CD4-positive, alpha-beta T cell treated with Interleukin-12 subunit alpha and Interleukin-12 subunit beta, for 1 hour (primary cell): ENCODE results near the gene TBATA.

Experiments used
- DNase-seq: peaks from one replicate; pipeline ENCODE4 v3.0.0-alpha.2; 2020

The TBATA gene

DNA sequence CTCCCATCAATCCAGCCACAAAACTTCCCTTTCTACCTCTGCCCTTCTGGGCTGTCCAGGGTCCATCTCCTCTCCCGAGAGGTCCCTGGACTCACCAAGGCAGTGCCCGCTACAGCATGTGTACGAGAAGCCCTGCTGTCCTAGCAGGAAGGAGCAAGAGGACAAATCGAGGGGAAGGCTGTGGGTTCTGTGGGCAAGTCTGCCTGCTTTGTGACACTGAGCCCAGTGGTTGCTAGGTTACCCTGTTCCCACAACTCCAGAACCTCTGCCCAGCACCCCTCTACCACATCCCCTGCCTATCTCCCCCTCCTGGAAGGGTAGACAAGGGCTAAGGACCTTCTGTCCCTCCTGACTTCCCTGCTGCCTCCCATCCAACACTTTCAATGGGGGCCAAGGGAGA lies at the start of gene TBATA:
TBATA (minus strand) TSS at position 188 of the 400 bp plus-strand sequence. CDS start 1,998 bp downstream, outside the sequence.
- DNase-seq, result no peak

DNA sequence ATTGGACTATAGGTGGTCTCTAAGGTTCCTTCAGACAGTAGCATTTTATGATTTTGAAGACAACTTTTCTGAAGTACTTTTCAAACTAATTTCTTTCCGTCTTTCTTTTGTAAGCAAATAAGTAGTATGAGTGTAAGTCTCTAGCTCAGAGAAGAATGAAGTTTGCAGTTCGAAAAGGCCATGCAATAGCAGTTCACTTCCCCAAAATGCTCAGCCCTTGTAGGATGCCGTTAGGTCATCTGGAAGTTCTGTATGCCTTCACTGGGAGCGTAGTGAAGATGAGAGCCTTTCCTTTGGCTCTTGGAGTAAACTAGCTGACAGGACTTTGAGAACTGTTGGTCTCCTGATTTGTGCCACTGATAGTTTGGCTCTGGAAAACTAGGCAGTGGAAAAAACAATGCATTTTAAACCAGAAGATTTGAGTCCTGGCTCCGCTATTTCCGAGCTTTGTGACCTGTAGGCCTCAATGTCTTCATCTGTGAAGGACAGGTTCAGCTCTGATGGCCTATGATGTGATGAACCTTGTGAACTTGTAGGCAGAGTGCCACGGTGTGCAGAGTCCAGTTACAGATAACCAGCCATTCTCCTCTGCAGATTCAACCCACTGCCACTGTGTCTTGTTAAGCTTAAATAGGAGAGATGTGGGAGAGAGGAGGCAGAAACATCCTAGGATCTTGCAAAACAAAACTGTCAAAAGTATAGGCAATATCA lies 49.4 kb upstream of the TBATA start:
- no peak for DNase-seq

DNA sequence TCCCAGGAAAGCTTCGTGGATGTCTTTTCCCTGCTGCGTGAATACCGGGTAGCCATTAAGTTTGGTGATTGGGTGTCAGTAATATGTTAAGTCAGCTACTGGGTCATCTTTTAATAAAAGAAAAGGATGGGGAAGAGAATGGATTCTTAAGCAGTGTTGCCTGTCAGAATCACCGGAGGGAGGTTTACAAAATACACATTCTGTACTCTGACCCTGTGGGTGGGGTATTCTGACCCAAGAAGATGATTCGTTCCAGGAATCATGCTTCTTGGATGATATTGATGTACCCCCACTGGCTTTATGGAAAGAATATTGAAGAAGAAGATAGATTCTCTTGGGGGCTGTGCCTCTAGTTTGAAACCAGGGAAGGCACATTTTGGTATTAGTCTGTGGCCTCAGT lies 48.8 kb upstream of the TBATA start:
- DNase-seq, result no peak

- no peak for DNase-seq
These were observed 48.4 kb upstream of the TBATA start for GRCh38 chr10:70833601-70834000.

- DNase-seq, result no peak
These were observed 47.8 kb upstream of the TBATA start for GRCh38 chr10:70832852-70833528.

GRCh38 chr10:70832221-70832620 lies 47.0 kb upstream of the TBATA start:
- no peak for DNase-seq

DNA sequence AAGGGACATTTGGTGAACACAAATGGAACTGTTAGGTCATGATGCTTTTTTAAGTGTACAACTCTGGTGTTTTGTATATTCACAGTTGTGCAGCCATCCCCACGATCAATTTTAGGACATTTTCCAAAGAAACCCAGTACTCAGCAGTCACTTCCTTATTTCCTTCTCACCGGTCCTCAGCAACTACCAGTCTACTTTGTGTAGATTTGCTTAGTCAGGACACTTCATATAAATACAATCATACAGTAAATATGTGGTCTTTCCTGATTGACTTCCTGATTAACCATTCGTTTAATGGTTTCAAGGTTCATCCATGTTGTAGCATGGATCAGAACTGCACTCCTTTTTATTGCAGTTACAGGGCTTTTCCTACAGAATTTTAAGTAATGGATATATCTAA lies 45.0 kb upstream of the TBATA start:
- DNase-seq, result no peak

DNA sequence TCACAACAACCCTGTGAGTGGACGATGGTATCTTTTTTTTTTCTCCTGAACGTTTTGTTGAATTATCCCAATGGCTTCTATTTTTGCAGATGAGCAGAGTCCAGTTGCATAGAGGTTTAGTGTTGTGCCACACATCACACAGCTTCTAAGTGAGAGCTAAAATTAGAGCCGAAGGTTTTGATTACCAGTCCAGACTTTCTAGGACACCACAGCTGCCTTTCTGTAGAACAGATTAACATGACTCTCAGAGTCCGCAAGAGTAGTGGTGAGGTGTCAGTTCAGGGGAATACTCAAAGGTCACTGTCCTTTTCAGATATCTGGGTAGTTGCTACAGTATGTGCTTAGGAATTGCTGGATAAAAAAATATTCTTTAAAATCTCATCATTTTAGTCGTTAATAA lies 44.4 kb upstream of the TBATA start:
- DNase-seq, result no peak

GRCh38 chr10:70828923-70829322 lies 43.7 kb upstream of the TBATA start:
- DNase-seq, result no peak

DNA sequence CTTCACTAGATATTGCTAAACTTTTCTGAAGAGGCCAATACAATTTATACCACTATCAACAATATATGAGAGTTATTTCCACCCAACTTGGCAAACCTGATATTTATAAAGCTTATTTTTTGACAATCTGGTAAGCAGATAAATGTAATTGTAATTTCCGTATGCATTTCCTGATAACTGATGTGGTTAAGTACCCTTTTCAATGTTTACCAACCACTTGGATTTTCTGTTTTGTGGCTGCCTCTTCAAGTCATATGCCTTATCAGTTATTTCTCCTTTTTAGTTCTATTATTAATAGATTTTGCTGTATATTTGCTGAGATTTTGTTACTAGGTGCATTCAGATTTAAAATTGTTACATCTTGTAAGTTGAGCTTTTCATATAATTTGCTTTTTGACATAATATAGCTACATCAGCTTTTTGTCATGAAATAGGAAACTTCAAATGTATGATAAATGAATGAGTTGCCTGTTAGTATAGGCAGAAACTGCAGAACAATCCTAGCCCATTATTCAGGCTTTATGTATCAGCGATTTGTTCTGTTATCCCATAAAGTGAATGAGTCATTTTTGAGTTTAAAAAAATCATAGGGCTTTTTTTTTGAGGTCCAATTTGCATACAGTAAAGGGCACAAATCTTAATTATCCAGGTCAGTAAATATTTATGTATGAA lies 42.0 kb upstream of the TBATA start:
- no peak for DNase-seq

- no peak for DNase-seq
These were observed 37.1 kb upstream of the TBATA start for GRCh38 chr10:70822076-70822820.

DNA sequence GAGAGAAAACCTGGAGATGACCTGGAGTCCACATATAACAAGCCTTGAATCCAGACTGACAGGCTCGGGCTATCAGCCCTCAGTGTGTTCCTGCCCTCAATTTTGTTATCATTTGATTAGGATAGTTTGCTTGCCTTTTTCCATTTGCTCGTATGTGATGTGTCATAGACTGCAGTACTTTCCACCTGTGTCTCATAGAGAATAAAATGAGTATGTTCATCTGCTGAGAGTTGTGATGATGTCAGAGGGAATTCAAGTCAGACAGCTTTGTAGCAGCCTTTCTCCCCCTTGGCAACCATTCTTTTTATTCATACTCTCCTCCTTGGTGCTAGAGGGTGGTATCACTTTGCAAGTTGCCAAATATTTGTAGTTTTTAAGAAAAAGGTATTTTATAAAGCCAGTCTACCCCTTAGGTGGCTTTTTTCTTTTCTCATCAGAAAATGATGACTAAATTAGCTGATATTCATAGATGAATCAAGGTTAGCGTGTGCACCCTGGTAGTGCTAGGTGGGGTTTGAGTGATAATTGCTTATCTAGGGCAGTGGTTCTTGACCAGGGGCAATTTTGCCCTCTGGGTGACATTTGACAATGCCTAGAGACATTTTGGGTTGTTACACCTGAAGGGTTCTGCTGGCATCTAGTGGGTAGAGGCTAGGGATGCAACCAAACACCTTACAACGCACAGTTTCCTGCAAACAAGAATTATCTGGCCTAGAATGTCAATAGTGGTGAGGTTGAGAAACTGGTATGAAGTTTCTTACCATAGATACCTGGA lies 36.0 kb upstream of the TBATA start:
- peak; percentile 9 for DNase-seq

GRCh38 chr10:70816220-70816894 lies 31.2 kb upstream of the TBATA start:
- peak; percentile 36 for DNase-seq

DNA sequence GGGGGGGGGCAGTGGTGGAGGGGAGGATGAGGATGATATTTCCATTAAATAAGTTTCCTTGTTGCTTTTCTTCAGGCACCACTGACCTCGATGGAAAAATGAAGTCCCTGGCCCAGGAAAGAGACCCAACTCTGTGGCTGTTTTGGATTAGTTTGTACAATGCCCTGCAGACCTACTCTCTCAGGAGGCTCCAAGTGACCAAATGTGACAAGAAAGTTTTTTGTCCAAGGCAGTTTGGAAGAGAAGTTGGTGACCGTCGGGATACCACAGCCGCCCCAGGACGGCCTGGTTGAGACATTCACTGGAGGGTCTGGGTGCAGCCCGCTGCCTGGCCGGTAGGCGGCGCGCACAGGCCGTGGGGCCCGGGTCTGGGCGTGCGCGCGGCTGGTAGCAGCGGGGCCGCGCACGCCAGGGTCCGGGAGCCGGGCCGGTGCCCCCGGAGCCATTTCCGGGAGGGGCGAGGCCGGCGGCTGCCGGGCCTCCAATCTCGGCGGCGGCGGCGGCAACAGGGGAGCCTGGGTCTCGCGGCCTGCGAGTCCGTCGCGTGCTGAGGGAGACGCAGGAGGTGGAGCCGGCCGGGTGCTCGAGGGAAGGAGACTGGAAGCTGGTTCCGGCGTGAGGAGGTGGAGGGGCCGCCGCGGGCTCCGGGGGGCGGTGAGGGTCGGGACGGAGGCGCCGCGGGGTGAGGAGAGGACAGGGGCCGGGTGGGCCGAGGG lies 30.5 kb upstream of the TBATA start, which contains the start of gene SGPL1:
SGPL1 (plus strand) TSS at position 445 of the 716 bp plus-strand sequence. CDS start 906 bp downstream, outside the sequence.
- peak; percentile 86 for DNase-seq

GRCh38 chr10:70814126-70814525 lies 28.9 kb upstream of the TBATA start:
- no peak for DNase-seq

- DNase-seq, result no peak
These were observed 27.6 kb upstream of the TBATA start for GRCh38 chr10:70812814-70813213.

DNA sequence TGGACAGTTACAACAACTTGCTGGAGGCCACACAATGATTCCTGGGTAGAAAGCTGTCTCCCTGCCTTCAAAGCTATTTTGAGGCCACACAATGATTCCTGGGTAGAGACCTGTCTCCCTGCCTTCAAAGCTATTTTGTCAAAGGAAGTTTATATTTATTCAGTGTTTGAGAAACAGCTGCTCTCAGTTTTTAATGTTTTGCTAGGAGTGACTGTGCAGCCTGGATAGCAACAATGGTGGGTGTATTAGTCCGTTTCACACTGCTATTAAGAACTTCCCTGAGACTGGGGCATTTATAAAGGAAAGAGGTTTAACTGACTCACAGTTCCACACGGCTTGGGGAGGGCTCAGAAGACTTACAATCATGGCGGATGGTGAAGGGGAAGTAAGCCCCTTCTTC lies 26.7 kb upstream of the TBATA start:
- DNase-seq, result no peak

DNA sequence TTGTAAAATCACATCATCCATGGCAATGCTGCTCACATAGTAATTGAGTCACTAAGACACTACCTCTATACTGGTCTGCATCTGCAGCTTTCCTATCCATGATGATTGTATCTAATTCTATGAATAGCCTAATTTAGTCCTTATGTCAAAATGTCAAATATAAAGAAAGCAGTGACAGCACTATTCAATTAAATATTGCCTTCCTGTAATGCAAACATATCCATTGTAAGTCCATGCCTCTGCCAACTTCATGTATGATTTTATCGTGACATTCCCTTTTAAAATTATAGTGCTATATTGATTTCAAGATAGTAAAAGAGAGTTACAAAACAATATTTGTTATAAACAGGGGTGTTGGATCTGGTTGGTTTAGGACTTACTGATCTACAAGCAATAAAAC lies 25.8 kb upstream of the TBATA start:
- DNase-seq, result no peak

- DNase-seq, result no peak
These were observed 24.5 kb upstream of the TBATA start for GRCh38 chr10:70809726-70810125.

DNA sequence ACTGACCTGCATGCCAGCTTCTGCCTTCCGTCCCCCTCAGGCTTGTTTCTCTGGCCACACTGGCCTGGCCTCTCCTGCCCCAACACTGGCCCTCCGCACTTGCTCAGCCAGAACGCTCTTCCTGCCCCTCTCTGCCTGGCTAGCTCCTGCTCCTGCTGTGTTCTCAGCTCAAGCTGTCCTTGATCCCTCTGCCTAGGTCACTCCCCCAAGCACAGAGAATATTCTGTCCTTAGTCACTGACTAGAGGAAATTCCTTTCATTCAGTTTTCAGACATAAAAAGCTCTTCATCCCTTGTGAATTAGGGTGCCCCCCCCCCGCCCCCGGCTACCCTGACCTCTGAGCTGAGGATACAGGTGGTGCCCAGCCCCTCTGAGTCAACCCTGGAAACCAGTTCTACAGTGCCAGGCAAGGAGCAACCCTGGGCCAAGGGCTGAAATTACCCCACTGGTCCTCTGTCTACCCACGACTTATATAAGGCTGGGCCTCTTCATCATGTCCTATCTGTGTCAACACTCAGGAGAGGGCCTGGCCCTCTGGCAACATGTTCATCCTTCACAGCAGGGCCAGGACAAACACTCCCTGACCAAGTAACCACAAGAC lies 23.9 kb upstream of the TBATA start:
- DNase-seq, result no peak

- no peak for DNase-seq
These were observed 22.4 kb upstream of the TBATA start for GRCh38 chr10:70807556-70807955.
